ENCODE results near the gene OGFOD3.
A peak's percentile ranks its signal among the peaks of the same experiment; 100 is the strongest.
"Not testable (repeated sequence)": the region's sequence is repeated elsewhere in the genome, so short reads cannot be mapped to it uniquely, and the experiment has no call there.

OGFOD3 gene

GRCh38 chr17:82373731-82374625 lies 44.4 kb downstream of the OGFOD3 start:
- H3K9ac ChIP-seq (ENCODE audit: low read length): no peak overlapping the region
- H3K4me3 ChIP-seq (ENCODE audit: low read length): no peak overlapping the region
- no peak for DNase-seq (ENCODE audit: low read depth)
- no peaks in the 10 kb centered on the region for H3K36me3 ChIP-seq (ENCODE audit: control insufficient read depth, insufficient read depth, low read length, severe bottlenecking)
- peaks cover 46% of the 10 kb centered on the region for H3K27me3 ChIP-seq (replicated peaks; ENCODE audit: control insufficient read depth, insufficient read depth, low read length)
- H3K9me3 ChIP-seq (ENCODE audit: control insufficient read depth, low read length): no peaks in the 10 kb centered on the region
- H3K4me1 ChIP-seq (ENCODE audit: control insufficient read depth, insufficient read depth, low read length): peaks cover 5% of the 10 kb centered on the region

GRCh38 chr17:82373072-82373452 lies 45.3 kb downstream of the OGFOD3 start:
- H3K4me3 ChIP-seq (ENCODE audit: low read length); H3K9me3 ChIP-seq (ENCODE audit: control insufficient read depth, low read length); DNase-seq (ENCODE audit: low read depth); H3K36me3 ChIP-seq (ENCODE audit: control insufficient read depth, insufficient read depth, low read length, severe bottlenecking); H3K4me1 ChIP-seq (ENCODE audit: control insufficient read depth, insufficient read depth, low read length); H3K9ac ChIP-seq (ENCODE audit: low read length): not testable (repeated sequence)
- H3K27me3 ChIP-seq (replicated peaks; ENCODE audit: control insufficient read depth, insufficient read depth, low read length): peaks cover 37% of the 10 kb centered on the region

- Histone ChIP-seq H3K4me3 (ENCODE audit: low read length) (no peak overlapping the region), H3K4me1 (ENCODE audit: control insufficient read depth, insufficient read depth, low read length) (peaks cover 5% of the 10 kb centered on the region), H3K9me3 (ENCODE audit: control insufficient read depth, low read length) (no peaks in the 10 kb centered on the region), H3K27me3 (replicated peaks; ENCODE audit: control insufficient read depth, insufficient read depth, low read length) (peaks cover 37% of the 10 kb centered on the region), H3K36me3 (ENCODE audit: control insufficient read depth, insufficient read depth, low read length, severe bottlenecking) (no peaks in the 10 kb centered on the region), H3K9ac (ENCODE audit: low read length) (no peak overlapping the region)
- DNase-seq (ENCODE audit: low read depth): no peak
Observed at GRCh38 chr17:82372249-82373071, 45.9 kb downstream of the OGFOD3 start.

GRCh38 chr17:82371333-82372248 lies 46.8 kb downstream of the OGFOD3 start, which contains the start of gene UTS2R:
TSS of gene UTS2R (plus strand) at chr17:82371765. CDS start at chr17:82374325, 2,560 bp downstream.
- Histone ChIP-seq H3K4me3 (ENCODE audit: low read length) (peak within 1 kb of the TSS; percentile 70), H3K9ac (ENCODE audit: low read length) (no peak within 1 kb of the TSS), H3K4me1 (ENCODE audit: control insufficient read depth, insufficient read depth, low read length) (peaks cover 5% of the 10 kb centered on the region), H3K36me3 (ENCODE audit: control insufficient read depth, insufficient read depth, low read length, severe bottlenecking) (no peaks in the 10 kb centered on the region), H3K27me3 (replicated peaks; ENCODE audit: control insufficient read depth, insufficient read depth, low read length) (peaks cover 43% of the 10 kb centered on the region), H3K9me3 (ENCODE audit: control insufficient read depth, low read length) (no peaks in the 10 kb centered on the region)
- DNase-seq (ENCODE audit: low read depth): no peak

- peak; percentile 26 for DNase-seq (ENCODE audit: low read depth)
- Histone ChIP-seq H3K4me1 (ENCODE audit: control insufficient read depth, insufficient read depth, low read length) (peaks cover 5% of the 10 kb centered on the region), H3K4me3 (ENCODE audit: low read length) (peak overlapping the region; percentile 70), H3K36me3 (ENCODE audit: control insufficient read depth, insufficient read depth, low read length, severe bottlenecking) (no peaks in the 10 kb centered on the region), H3K9ac (ENCODE audit: low read length) (no peak overlapping the region), H3K27me3 (replicated peaks; ENCODE audit: control insufficient read depth, insufficient read depth, low read length) (peaks cover 46% of the 10 kb centered on the region), H3K9me3 (ENCODE audit: control insufficient read depth, low read length) (no peaks in the 10 kb centered on the region)
Observed at GRCh38 chr17:82370471-82371332, 47.7 kb downstream of the OGFOD3 start.

GRCh38 chr17:82369211-82369610 lies 49.2 kb downstream of the OGFOD3 start:
- Histone ChIP-seq H3K36me3 (ENCODE audit: control insufficient read depth, insufficient read depth, low read length, severe bottlenecking) (no peaks in the 10 kb centered on the region), H3K27me3 (replicated peaks; ENCODE audit: control insufficient read depth, insufficient read depth, low read length) (peaks cover 52% of the 10 kb centered on the region), H3K4me1 (ENCODE audit: control insufficient read depth, insufficient read depth, low read length) (peaks cover 5% of the 10 kb centered on the region), H3K4me3 (ENCODE audit: low read length) (no peak overlapping the region), H3K9me3 (ENCODE audit: control insufficient read depth, low read length) (no peaks in the 10 kb centered on the region), H3K9ac (ENCODE audit: low read length) (no peak overlapping the region)
- no peak for DNase-seq (ENCODE audit: low read depth)

GRCh38 chr17:82367724-82368524 lies 50.5 kb downstream of the OGFOD3 start:
- H3K4me3 ChIP-seq (ENCODE audit: low read length): no peak overlapping the region
- H3K4me1 ChIP-seq (ENCODE audit: control insufficient read depth, insufficient read depth, low read length): peaks cover 5% of the 10 kb centered on the region
- DNase-seq (ENCODE audit: low read depth): no peak
- H3K9ac ChIP-seq (ENCODE audit: low read length): no peak overlapping the region
- no peaks in the 10 kb centered on the region for H3K36me3 ChIP-seq (ENCODE audit: control insufficient read depth, insufficient read depth, low read length, severe bottlenecking)
- H3K9me3 ChIP-seq (ENCODE audit: control insufficient read depth, low read length): no peaks in the 10 kb centered on the region
- H3K27me3 ChIP-seq (replicated peaks; ENCODE audit: control insufficient read depth, insufficient read depth, low read length): peaks cover 47% of the 10 kb centered on the region

- Histone ChIP-seq H3K9me3 (ENCODE audit: control insufficient read depth, low read length) (no peaks in the 10 kb centered on the region), H3K4me1 (ENCODE audit: control insufficient read depth, insufficient read depth, low read length) (peaks cover 5% of the 10 kb centered on the region), H3K36me3 (ENCODE audit: control insufficient read depth, insufficient read depth, low read length, severe bottlenecking) (no peaks in the 10 kb centered on the region), H3K4me3 (ENCODE audit: low read length) (no peak overlapping the region), H3K27me3 (replicated peaks; ENCODE audit: control insufficient read depth, insufficient read depth, low read length) (peaks cover 37% of the 10 kb centered on the region), H3K9ac (ENCODE audit: low read length) (no peak overlapping the region)
- no peak for DNase-seq (ENCODE audit: low read depth)
Observed at GRCh38 chr17:82366749-82367148, 51.6 kb downstream of the OGFOD3 start.

GRCh38 chr17:82365606-82366295 lies 52.6 kb downstream of the OGFOD3 start:
- H3K27me3 ChIP-seq (replicated peaks; ENCODE audit: control insufficient read depth, insufficient read depth, low read length): peaks cover 31% of the 10 kb centered on the region
- no peak overlapping the region for H3K4me3 ChIP-seq (ENCODE audit: low read length)
- H3K36me3 ChIP-seq (ENCODE audit: control insufficient read depth, insufficient read depth, low read length, severe bottlenecking): no peaks in the 10 kb centered on the region
- peaks cover 3% of the 10 kb centered on the region for H3K4me1 ChIP-seq (ENCODE audit: control insufficient read depth, insufficient read depth, low read length)
- H3K9ac ChIP-seq (ENCODE audit: low read length): no peak overlapping the region
- DNase-seq (ENCODE audit: low read depth): no peak
- H3K9me3 ChIP-seq (ENCODE audit: control insufficient read depth, low read length): no peaks in the 10 kb centered on the region
